K562 (cell line): ENCODE data around the gene METTL25B. TPM values are rescaled to one million over a fixed set of nuclear protein-coding genes. Genes with fewer than 3 reads are reported as not detected.

Experiments used
- CHD7 ChIP-seq: fragments of 200-600 bp; sonication (generic); IDR thresholded peaks from one replicate; pipeline ENCODE4 v1.6.1; 2012; ENCODE audit warnings: mild to moderate bottlenecking, low read depth, low read length, inconsistent platforms
- DPF2 ChIP-seq: fragments of 450-650 bp; IDR thresholded peaks from 2 replicates; pipeline ENCODE4 v1.6.1; 2016
- GABPB2 ChIP-seq: fragments of 250-450 bp; sonication (Bioruptor Pico); conservative IDR thresholded peaks from 2 replicates; pipeline ENCODE4 v1.5.1; 2021; ENCODE audit warnings: mild to moderate bottlenecking
- HSF4 ChIP-seq: fragments of 250-450 bp; sonication (Bioruptor Pico); IDR thresholded peaks from 2 replicates; pipeline ENCODE4 v2.1.2; 2022; ENCODE audit warnings: mild to moderate bottlenecking, moderate library complexity, borderline replicate concordance
- KHSRP ChIP-seq: fragments of 450-650 bp; IDR thresholded peaks from 2 replicates; pipeline ENCODE4 v1.6.1; 2017
- POLR3G ChIP-seq: IDR thresholded peaks from 2 replicates; pipeline ENCODE4 v1.6.1; 2011; ENCODE audit not compliant: insufficient read length, insufficient replicate concordance; ENCODE audit errors: extremely low read depth
- SMAD1 ChIP-seq: fragments of 150-350 bp; IDR thresholded peaks from 2 replicates; pipeline ENCODE4 v1.6.1; 2014; ENCODE audit warnings: low read length, low read depth; ENCODE audit not compliant: partially characterized antibody
- TCFL5 ChIP-seq: fragments of 250-450 bp; sonication (Bioruptor Pico); conservative IDR thresholded peaks from 2 replicates; pipeline ENCODE4 v1.6.1; 2021; ENCODE audit warnings: mild to moderate bottlenecking, moderate library complexity, matching md5 sums
- YBX1 ChIP-seq: fragments of 450-650 bp; IDR thresholded peaks from 2 replicates; pipeline ENCODE4 v1.7.1; 2016; ENCODE audit warnings: mild to moderate bottlenecking
- polyA plus RNA-seq, 8 experiments: library from polyadenylated mRNA; depleted of rRNA in 4 of 8; stranded (reverse) in 5 of 8; unstranded in 3 of 8; fragments of >200 nt; fragmentation: Nextera tagmentation in 2 of 8; fragmentation: Illumina TruSeq in 1 of 8; extraction: Ambion mirVana in 2 of 8; extraction: Trizol in 1 of 8; gene quantifications; 2 replicates each; pipeline versions ENCODE4 v1.2.1 to v1.2.3, GENCODE V29; 2011 to 2014; ENCODE audit warnings: inconsistent platforms in 1 of 8, missing spikeins in 1 of 8
- total RNA-seq, 7 experiments: library from RNA; depleted of rRNA in 6 of 7; stranded (reverse); fragments of >200 nt in 6 of 7; fragmentation: Illumina TruSeq in 2 of 7; extraction: Trizol in 2 of 7; gene quantifications; 2 replicates each; pipeline versions ENCODE4 v1.2.1 to v1.2.3, GENCODE V29; 2011 to 2021; ENCODE audit warnings: low replicate concordance in 1 of 7
- TF ChIP-seq, protein P1 (sequence below): fragments of 250-450 bp; sonication (Bioruptor Pico); IDR thresholded peaks from 2 replicates; pipeline ENCODE4 v1.5.0; 2021; ENCODE audit warnings: mild to moderate bottlenecking, moderate library complexity
- TF ChIP-seq, protein P2 (sequence below): IDR thresholded peaks from 2 replicates; pipeline ENCODE4 v1.6.1; 2011; ENCODE audit warnings: borderline replicate concordance, low read depth, mild to moderate bottlenecking, moderate library complexity, low read length; ENCODE audit not compliant: insufficient read depth, poor library complexity, severe bottlenecking

The METTL25B gene
- total and polyA plus RNA-seq, 9 of the 15 experiments (the other 6 are each of a cell fraction or from before 2014, with no cell fraction given) = 7.7 to 48.3 (median 33.1) TPM

GRCh38 chr1:156751757-156752481, 23.6 kb downstream of the METTL25B start (continued):
- TF ChIP-seq CHD7 = no peak
- TF ChIP-seq YBX1 = no peak
- no peak for TF ChIP-seq KHSRP
- no peak for TF ChIP-seq DPF2
- TF ChIP-seq, protein P1, sequence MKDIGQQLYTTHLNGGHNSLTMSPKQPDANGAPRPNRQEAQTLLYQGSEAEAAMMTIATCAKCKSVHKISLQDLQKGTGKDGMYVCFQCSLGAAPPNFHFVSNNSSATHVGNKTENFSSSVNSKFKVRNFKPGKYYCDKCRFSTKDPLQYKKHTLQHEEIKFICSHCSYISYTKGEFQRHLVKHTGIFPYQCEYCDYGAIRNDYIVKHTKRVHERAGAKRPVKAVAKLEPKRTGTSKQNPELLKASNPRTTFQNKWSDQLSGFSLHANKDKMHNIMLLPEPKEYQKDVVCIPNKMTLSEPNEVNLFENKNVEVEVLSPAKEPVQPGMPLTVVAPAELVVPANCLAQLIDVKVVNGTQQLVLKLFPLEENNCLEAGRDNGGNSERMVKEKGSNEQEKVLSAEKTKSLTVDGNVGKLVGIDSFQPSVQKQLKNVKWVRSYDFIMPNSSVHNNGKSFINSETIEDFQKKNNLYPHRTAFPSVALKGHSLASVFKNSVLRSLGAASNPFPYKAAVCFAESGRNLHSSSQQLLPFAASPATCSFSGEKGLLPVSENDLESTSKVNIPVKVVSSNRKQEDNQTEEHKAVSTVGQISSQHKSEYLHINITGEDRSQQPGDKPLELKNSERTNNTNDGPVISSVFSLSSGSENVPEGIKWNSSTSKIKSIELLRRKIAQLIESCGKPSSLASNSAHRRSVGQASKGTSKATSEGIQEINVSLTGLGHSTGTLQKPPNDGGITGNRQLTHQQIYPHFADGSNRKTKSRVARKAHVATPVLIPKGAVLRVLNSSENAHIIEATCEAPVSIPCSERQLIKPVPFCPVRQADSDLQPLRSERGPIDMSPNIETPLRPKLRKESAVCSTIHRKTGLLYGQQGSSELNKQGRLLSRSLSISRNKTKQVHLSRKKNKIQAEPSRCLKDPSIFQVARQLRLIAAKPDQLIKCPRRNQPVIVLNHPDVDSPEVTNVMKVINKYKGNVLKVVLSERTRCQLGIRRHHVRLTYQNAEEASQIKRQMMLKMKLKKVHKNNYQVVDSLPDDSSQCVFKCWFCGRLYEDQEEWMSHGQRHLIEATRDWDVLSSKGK (CRISPR knock-in tag) = no peak
- no peak for TF ChIP-seq SMAD1
- no peak for TF ChIP-seq HSF4 (CRISPR knock-in tag)
- TF ChIP-seq, protein P2, sequence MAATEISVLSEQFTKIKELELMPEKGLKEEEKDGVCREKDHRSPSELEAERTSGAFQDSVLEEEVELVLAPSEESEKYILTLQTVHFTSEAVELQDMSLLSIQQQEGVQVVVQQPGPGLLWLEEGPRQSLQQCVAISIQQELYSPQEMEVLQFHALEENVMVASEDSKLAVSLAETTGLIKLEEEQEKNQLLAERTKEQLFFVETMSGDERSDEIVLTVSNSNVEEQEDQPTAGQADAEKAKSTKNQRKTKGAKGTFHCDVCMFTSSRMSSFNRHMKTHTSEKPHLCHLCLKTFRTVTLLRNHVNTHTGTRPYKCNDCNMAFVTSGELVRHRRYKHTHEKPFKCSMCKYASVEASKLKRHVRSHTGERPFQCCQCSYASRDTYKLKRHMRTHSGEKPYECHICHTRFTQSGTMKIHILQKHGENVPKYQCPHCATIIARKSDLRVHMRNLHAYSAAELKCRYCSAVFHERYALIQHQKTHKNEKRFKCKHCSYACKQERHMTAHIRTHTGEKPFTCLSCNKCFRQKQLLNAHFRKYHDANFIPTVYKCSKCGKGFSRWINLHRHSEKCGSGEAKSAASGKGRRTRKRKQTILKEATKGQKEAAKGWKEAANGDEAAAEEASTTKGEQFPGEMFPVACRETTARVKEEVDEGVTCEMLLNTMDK = no peak
- no peak for TF ChIP-seq POLR3G
- no peak for TF ChIP-seq GABPB2 (CRISPR knock-in tag)
- no peak for TF ChIP-seq TCFL5
